GM20431 (cell line): ENCODE measurements around the gene CYFIP2.

Source experiments
- in situ Hi-C: fragments of 300-500 bp; cut with MseI, MboI; formaldehyde crosslinking; loops from one replicate; pipeline ENCODE4 v1.15.0; 2020; ENCODE audit warnings: low sequenced_read_pairs; ENCODE audit not compliant: unreplicated experiment

CYFIP2 gene

GRCh38 chr5:157284458-157285212, 18.7 kb downstream of the CYFIP2 start:
- in situ Hi-C loops = no loop called here

GRCh38 chr5:157285310-157286035, 19.6 kb downstream of the CYFIP2 start:
- in situ Hi-C loops = no loop called here

GRCh38 chr5:157286761-157287211, 20.9 kb downstream of the CYFIP2 start:
- in situ Hi-C loops = no loop called here

- in situ Hi-C loops = no loop called here
These were observed 22.7 kb downstream of the CYFIP2 start for GRCh38 chr5:157288405-157289163.

- in situ Hi-C loops = no loop called here
These were observed 23.4 kb downstream of the CYFIP2 start for GRCh38 chr5:157289164-157289819.

- in situ Hi-C loops = no loop called here
These were observed 24.4 kb downstream of the CYFIP2 start for GRCh38 chr5:157290156-157290980.

GRCh38 chr5:157290981-157291711, 25.2 kb downstream of the CYFIP2 start:
- in situ Hi-C loops = no loop called here

GRCh38 chr5:157292599-157292998, 26.7 kb downstream of the CYFIP2 start:
- in situ Hi-C loops = no loop called here

GRCh38 chr5:157294407-157295091, 28.6 kb downstream of the CYFIP2 start:
- in situ Hi-C loops = no loop called here

GRCh38 chr5:157295247-157295646, 29.3 kb downstream of the CYFIP2 start:
- in situ Hi-C loops = no loop called here

- in situ Hi-C loops = no loop called here
These were observed 34.6 kb downstream of the CYFIP2 start for GRCh38 chr5:157300564-157300963.

- in situ Hi-C loops = no loop called here
These were observed 35.1 kb downstream of the CYFIP2 start for GRCh38 chr5:157301066-157301465.

- in situ Hi-C loops = no loop called here
These were observed 37.1 kb downstream of the CYFIP2 start for GRCh38 chr5:157303023-157303422.

- in situ Hi-C loops = no loop called here
These were observed 37.9 kb downstream of the CYFIP2 start for GRCh38 chr5:157303667-157304327.

GRCh38 chr5:157306081-157306480, 40.2 kb downstream of the CYFIP2 start:
- in situ Hi-C loops = no loop called here

GRCh38 chr5:157306692-157307471, 41.0 kb downstream of the CYFIP2 start:
- in situ Hi-C loops = no loop called here
